Inflammatory macrophage treated with lipopolysaccharide for 1 hour (primary cell): ENCODE data around the gene LRMDA.

Experiments
- DNase-seq, 2 donors: peaks; one replicate each; pipeline ENCODE4 v3.0.0-alpha.2; 2020 to 2022

The LRMDA gene

GRCh38 chr10:76436401-76436811 lies 1005.0 kb downstream of the LRMDA start:
- no peak for DNase-seq

DNA sequence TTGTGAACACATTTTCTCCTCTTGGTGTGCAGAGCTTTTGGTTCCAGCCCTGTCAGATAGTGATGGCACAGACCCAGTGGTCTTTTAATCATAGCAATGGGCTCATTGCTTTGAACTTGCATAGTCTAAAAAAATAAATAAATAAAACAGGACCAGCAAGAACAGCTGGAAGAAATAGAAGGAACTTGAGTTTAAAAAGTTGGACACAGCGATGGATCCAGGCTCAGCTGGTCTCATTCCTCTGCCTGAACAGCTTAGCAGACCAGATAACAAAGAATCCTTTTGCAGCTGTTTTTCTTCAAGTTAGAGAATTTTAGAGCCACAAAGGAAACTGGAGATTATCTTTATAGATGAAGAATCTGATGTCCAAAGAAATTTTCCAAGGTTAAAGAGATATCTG lies 1005.6 kb downstream of the LRMDA start:
- DNase-seq: no peak

DNA sequence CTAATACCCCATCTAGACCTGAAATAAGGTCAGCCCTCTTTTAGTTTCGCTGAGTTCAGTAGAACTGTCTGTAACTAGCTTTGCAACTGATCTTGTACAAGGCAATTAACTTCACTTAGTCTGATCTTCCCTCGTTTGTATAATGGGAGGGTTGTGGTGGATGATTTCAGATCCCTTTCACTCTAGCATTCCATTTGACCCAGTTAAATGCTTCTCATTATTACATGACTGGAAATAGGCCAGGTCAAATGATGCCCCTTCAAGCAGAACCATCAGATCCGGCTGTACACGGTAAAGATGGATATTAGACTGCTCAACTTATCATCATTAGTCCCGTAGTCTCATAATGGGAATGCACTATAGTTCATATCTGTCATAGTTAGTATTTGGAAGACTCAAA lies 1009.0 kb downstream of the LRMDA start:
- no peak for DNase-seq

DNA sequence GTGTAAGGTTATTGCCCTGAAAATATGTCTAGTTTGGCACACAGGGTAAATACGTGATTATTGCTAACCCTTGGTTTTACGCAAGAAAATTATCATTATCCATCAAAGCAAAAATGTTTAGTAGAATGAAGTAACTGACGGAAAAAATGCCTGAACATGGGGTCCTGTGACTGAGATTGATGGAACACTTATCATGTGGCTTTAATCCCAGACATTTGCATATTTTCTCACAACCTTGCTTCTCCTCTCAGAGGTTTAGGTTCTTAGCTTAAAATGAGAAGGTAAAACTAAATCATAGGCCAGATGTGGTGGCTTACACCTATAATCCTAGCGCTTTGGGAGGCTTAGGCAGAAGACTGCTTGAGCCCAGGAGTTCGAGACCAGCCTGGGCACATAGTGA lies 1010.7 kb downstream of the LRMDA start:
- DNase-seq: no peak

DNA sequence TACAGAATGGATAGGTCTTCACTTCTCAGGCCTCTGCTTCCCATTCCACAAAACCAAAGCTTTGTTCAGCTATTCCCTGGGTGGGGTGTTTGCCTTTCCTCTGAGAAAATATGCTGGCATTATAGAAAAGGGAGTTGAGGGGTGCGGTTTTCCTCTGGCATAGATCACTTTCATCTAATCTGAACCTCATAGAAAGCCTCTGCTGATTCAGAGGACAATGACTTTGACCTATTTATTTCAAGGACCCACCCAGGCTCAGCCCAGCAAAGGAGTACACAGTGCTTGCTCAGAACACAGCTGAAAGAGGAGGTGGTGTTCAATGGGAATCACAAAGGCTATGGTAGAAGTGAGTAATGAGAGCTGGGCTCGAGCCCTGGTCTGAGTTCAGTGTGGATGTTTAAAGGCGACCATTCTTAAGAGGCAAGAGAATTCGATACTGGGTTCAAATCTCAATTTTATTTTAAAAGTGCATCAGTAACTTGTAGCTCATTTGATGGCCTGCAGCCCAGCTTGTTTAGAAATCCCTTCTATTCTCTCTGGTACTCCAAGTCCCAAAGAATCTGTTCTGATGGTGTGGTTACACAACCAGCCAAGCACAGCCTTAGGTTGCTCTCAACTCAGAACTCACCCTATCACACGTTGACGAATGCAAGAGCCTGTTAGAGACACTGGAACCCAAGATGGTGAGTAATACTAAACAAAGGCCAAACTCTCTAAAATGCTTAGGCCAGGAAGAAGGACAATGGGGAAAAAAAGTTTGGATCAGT lies 1012.8 kb downstream of the LRMDA start:
- DNase-seq: no peak

- DNase-seq: no peak
These were observed 1016.2 kb downstream of the LRMDA start for GRCh38 chr10:76447578-76447977.

GRCh38 chr10:76451911-76452310 lies 1020.5 kb downstream of the LRMDA start:
- DNase-seq: peak; percentile 30 to 42

DNA sequence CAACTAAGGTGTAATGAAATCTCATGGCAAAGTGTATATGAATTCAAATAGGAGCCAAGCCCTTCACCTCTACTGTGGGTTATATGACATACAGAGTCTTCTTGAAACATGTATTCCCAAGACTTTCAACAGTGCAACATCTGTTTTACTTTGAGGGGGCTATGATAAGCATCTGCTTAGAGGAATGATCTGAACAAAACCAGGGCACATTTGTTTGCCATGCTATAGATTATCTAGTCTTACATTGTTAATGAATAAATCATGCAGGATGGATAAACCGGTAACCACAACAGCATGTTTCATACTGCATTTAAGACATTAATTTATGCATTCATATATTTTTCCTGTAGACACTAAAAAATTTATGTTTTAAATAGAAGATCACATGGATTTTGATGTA lies 1021.9 kb downstream of the LRMDA start:
- DNase-seq: no peak

DNA sequence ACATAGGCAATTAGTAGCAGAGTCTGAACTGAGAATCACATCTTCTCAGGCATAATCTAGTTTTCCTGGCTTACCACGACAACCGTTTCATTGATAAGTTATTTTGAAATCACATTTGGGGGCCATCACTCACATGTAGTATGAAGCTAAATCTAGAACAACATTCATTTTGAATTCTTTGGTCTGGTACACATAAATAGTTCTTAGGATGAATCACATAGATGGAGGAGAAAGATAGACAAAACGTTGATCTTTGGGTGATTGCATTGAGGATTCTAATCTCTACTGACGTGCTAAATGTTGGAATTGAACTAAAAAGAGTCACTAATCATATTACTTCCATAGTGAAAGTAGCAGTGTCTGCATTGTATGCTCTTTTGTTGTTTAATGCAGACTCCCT lies 1022.6 kb downstream of the LRMDA start:
- no peak for DNase-seq

DNA sequence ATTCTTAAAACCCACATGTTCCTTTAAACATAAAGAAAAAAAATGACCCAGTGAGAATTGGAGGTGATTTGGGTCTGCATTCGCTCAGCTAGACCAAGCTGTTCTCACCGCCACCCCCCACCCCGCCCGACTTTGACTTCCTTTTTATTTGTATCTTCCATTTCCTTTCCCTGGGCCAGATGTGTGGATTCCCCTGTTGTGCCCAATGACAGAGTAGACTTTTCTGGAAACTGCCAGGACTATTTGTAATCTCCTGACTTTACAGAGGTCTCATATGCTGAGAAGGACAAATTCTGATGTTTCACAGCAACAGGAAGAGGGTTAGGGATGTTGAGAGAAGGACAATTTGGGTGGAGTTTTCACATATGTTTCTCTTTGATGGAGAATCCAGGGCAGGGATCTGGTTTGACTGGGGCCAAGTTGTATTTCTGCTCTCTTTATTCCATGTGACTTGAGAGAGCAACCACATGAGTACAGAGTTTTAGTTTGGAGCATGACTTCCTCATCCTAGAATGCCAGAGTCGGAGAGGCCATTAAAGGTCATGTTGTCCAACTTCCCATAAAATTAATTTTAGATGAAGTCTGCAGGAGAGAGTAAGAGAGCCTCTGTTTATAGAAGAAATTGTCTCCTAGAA lies 1023.2 kb downstream of the LRMDA start:
- peak; percentile 42 to 54 for DNase-seq

- peak; percentile 7 to 35 for DNase-seq
These were observed 1024.8 kb downstream of the LRMDA start for GRCh38 chr10:76456197-76456596.

DNA sequence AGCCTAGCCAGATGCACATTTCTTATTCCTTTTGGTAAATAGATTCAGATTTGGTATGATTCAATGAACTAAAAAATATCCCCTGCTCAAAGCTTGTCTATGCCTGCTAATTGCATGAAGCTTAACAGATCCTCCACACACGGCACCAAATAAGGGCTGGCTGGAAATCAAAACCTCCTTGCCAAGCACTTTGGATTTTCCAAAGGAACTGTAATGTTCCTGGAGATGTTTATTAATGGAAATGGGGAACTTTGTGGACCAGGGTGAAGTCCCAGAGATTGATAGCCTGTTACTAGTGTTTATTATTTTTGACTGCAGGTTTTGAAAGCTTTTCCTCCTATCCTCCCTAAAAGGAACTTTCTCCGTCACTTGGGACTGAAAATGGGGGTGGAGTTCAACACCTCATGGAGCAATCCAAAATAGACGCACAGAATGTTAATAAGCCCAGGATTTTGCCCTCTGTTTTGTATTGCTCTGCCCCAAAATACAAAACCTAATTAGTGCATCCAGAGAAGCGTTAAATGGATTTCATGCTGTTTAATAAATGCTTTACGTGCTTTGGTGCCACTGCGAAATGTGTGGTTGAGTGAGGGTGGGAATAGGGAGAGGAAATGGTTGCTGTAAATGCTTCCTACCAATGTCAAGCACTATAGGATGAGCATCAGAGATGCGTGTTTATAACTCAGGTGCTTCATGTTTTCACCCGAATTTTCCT lies 1027.7 kb downstream of the LRMDA start:
- no peak for DNase-seq

GRCh38 chr10:76461024-76461423 lies 1029.6 kb downstream of the LRMDA start:
- DNase-seq: no peak

- DNase-seq: no peak
These were observed 1031.7 kb downstream of the LRMDA start for GRCh38 chr10:76463111-76463510.

- no peak for DNase-seq
These were observed 1035.5 kb downstream of the LRMDA start for GRCh38 chr10:76466836-76467503.

DNA sequence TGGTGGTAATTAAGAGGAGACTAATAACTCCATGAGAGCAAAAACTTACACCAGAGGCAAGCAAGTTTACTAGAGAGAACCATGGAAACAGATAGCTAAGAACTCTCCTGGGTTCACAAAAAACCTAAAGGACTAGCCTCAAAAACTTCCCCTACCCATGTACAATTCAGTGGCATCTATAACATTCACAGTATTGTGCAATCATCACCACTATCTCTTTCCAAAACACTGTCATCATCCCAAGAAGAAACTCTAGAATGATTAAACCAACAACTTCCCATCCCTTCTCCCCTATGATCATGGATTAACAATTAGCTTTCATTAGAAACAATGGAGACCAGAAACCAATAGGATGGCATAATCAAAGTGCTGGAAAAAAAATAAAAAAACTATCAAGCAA lies 1038.3 kb downstream of the LRMDA start:
- no peak for DNase-seq

DNA sequence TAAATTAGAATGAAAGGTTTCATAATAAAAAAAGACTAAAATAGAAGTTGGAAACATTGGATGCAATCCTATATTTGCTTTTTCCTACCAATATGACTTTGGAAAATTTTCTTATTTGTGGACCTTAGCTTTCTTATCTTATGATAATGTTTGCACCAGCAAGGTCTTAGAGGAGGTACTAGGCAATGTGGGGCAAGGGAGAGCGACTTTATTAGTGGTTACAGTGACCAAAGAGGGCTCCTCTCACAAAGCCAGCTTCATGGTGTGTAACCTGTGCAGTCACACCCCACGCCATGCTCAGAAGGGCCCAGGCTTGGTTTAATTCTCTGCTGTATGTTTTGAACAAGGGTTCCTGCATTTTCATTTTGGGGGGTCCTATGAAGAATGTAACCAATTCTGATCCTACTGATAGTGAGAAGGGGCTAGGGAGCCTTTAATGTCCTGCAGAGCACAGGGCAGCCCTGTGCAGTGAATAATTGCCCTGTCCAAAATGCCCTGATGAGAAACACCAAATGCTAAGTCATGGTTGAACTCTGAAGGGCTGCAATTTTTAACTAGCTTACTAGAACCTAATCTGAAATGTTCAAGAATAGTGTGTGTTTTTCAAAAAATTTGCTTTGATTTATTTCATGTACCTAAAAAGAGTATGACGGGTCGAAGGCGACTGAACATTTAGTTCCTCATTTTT lies 1047.8 kb downstream of the LRMDA start:
- no peak for DNase-seq

- no peak for DNase-seq
These were observed 1049.8 kb downstream of the LRMDA start for GRCh38 chr10:76481178-76481577.

DNA sequence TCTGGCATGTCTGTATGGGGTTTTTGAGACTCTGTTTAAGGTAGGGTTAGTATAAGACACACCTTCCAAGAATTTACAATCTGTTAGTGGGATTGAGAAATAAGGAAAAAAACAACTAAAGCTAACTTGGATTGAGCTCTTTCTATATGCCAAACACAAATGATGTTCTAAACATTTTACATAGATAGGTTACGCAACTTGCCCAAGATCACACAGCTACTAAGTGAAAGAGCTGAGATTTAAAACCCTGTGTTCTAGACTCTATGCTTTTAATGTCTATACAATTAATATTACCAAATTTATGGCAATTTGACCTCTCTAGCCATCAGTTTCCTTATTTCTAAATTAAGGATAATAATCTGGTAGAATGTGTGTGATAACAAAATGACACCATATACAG lies 1056.2 kb downstream of the LRMDA start:
- no peak for DNase-seq

DNA sequence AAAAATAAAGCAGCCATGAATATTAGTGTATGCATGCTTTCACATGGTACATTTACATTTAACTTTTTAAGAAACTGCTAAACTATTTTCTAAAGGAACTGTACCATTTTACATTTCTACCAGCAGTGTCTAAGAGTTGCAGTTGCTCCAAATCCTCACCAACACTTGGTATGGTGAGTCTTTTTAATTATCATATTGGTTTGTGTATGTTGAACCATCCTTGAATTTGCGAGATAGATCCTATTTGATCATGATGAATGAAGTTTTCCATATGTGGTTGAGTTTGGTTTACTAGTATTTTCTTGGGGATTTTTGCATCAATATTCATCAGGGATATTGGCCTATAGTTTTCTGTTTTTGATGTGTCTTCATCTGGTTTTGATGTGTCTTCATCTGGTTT lies 1057.2 kb downstream of the LRMDA start:
- DNase-seq: no peak

DNA sequence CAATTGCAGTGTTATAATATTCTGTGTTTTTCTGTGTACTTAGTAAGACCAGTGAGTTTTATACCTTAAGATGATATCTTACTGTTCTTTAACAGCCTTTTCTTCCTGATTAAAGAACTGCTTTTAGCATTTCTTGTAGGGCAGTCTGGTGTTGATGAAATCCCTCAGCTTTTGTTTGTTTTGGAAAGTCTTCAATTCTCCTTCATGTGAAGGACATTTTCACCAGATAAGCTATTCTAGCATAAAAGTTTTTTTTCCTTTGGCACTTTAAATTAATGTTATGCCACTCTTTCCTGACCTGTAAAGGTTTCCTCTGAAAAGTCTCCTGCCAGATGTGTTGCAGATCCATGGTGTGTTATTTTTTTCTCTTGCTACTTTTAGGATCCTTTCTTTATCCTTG lies 1059.8 kb downstream of the LRMDA start:
- no peak for DNase-seq

- no peak for DNase-seq
These were observed 1060.6 kb downstream of the LRMDA start for GRCh38 chr10:76492026-76492425.
